GM19397 (cell line): ENCODE data around the gene TIMM44.

Experiments
- ATAC-seq: cut with Tn5 transposase; IDR thresholded peaks from one replicate; pipeline ENCODE4 v1.9.1; 2021; ENCODE audit warnings: mild to moderate bottlenecking, moderate library complexity; ENCODE audit not compliant: unreplicated experiment

Gene TIMM44

DNA sequence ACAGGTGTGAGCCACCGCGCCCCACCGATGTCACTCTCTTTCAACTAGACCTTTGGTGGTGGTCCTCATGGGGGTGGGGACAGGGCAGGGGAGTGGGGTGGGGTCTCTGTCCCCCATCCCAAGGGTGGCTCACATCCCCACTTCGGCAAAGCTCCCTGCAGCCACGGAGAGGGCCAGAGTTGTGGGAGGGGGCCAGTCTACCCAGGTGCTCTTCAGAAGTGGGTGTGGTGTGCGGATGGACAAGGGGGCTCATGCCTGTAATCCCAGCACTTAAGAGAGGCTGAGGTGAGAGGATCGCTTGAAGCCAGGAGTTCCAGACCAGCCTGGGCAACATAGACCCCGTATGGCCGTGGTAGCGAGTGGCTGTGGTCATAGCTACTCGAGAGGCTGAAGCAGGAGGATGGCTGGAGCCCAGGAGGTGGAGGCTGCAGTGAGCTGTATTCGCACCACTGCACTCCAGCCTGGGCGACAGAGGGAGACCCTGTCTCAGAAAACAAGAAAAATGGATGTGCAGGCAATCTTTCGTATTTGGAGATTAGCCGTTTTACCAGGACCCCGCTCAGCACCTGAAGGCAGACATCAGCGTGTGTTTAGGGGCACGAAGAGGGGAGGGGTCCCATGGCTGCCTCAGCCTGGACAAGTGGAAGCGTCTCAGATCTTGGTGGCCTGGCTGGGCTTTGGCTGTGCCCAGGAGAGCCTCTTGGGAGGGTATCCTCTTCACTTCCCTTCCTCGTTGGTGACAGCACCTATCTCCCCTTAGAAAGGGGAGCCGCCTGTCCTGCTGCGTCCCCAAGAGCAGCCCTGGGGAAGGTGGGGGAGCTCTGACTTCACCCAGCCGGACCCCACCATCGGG lies 28.0 kb downstream of the TIMM44 start:
- no peak for ATAC-seq

DNA sequence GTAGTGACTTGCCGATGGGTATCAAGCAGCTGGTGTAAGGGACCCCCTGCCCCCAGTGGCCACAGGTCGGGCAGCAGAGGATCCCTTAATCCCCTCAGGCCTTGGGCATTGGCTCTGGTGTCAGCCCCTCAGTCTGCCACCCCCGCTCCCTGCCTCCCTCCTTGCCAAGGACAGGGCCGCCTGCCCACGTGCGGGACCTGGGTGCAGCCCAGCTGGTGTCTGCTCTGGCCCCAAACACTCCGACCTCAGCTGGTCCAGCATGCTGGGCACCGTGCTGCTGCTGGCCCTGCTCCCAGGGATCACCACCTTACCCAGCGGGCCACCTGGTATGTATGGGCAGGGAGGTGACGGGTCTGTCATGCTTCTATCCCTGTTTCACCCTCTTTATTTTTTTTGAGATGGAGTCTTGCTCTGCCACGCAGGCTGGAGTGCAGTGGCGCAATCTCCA lies 28.8 kb downstream of the TIMM44 start, which contains the start of gene TGFBR3L:
Gene TGFBR3L (plus strand): TSS at position 233 of the 448 bp plus-strand sequence.
- ATAC-seq = no peak

DNA sequence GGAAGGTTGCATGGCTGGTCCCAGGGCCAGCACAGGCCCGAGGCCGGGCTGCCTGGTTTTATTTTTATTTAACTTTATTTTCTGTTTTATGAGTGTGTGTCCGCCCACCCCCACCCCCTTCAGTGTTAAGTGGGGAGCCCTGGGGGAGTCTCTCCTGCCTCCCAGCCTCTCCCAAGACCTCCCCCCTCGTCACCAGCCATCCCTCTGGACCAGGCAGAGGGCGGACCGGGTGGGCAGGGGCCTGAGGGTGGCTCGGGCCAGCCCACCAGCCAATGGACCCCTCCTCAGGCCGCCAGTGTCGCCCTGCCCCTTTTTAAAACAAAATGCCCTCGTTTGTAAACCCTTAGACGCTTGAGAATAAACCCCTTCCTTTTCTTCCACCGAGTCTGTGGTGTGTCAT lies 29.4 kb downstream of the TIMM44 start:
- no peak for ATAC-seq

DNA sequence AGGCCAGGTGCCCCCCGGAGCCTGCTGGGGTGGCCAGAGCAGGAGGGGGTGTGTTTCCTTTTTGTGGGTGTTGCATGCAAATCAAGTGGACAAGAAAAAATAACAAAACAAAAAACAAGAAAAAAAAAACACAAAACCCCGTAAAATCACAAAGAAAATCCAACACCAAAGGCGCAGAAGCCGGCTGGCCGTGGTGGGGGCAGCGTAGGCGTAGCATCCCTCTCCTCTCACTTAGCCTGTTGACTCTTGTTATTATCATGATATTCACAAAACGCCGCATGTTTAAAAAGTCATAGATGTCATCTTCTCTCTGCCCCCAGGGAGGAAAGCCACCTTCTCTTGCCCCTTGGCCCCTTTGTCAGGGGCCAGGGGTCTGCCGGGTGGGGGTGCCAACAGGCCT lies 29.8 kb downstream of the TIMM44 start:
- ATAC-seq = no peak

DNA sequence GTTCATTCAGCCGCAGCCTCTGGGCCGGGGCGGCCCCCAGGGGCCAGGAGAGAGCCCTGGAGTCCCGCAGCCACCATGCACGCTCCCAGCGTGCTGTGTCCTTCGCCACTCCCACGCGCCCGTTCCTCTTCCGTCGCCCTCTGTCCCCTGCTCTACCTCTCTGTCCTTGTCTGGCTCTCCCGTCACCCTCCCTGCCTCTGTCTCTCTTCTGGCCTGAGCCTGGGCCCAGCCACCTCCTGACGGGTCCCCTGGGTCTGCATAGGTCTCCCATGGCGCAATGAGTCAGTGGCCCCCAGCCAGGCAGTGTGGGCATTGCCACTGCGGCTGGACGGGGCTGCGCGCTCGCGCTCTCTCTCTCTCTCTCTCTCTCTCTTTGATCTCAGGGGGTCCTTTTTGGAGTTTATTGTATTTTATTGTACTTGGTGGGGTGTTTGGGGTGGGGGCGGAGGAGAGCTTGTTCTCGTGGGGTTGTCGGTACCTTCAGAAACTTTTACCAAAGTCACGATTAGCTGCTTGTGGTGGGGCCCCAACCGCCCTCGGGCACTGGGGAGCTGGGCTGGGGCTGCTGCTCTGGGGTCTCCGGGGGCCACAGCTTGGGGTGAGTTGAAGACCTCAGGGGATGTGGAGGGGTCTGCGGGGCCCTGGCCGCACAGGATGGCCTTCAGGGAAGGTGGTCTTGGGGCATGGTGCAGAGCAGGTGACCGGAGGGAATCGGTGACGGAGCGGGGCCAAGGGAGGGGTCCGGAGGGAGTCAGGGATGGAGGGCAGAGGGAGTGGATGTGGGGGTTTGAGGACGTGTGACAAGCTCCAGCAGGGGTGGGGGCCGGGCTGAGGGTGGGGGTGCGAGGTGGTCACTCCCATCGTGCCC lies 30.5 kb downstream of the TIMM44 start:
- ATAC-seq = no peak

DNA sequence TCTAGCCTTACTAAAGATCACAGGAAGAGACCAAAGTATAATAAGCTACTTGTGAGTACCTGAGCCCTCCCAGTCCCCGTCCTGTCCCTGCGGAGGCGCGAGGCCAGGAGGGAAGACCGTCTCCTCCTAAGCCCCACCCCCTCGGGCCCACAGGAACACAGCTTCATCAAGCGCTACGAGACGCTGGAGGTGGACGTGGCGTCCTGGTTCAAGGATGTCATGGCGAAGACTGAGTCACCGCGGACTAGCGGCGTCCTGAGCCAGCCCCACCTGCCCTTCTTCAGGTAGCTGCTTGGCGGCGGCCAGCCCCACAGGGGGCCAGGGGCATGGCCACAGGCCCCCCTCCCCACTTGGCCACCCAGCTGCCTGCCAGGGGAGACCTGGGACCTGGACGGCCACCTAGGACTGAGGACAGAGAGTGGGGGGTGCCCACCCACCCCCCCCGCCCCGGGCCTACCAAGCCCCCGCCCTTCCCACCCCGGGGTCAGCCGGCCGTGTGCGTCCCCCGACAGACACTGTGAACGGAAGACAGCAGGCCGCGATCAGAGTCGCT lies 31.2 kb downstream of the TIMM44 start:
- ATAC-seq = no peak

DNA sequence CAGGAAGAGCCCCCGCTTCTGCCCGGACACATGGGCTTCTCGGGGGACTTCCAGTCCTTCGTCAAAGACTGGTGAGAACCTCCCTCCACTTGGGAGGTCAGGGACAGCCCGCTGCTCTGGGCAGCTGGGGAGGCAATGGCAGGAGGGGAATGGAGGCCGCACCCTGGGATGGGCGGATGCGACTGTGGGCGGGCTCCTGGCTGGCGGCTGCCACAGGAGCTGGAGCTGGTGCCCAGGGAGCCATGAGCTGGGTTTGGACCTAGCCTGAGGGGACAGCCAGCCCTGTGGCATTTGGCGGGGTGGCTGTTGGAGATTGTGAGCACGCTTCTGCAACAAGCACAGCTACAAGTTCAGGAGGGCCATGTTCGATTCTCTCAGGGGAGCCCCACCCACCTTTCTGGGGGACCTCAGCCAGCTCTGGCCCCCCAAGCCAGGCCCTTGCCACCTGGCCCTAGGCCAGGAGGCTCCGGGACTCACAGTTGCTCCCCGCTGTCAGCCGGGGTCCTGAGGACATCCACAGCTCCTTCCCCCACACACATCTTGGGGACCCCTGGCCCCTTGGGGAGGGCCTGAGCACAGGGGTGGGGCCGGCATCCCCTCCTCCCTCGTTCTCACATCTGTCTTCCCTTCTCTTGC lies 31.8 kb downstream of the TIMM44 start:
- ATAC-seq = no peak

DNA sequence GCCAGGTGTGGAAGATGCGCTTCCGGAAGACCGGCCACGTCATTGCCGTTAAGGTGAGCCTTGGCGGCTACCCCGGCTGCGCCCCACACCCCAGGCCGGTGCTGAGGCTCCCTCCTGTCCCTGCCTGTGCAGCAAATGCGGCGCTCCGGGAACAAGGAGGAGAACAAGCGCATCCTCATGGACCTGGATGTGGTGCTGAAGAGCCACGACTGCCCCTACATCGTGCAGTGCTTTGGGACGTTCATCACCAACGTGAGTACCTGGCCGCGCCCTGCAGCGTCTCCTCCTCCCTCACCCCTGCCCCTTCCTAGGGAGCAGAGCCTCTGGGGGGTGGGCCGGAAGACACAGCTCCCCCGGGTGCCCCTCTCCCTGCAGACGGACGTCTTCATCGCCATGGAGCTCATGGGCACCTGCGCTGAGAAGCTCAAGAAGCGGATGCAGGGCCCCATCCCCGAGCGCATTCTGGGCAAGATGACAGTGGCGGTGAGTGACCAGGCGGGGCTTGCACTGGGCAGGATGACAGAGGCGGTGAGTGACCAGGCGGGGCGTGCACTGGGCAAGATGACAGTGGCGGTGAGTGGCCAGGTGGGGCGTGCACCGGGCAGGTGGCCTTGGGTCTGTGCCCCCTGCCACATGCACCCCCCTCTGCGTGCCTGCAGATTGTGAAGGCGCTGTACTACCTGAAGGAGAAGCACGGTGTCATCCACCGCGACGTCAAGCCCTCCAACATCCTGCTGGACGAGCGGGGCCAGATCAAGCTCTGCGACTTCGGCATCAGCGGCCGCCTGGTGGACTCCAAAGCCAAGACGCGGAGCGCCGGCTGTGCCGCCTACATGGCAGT lies 32.9 kb downstream of the TIMM44 start:
- ATAC-seq = no peak

DNA sequence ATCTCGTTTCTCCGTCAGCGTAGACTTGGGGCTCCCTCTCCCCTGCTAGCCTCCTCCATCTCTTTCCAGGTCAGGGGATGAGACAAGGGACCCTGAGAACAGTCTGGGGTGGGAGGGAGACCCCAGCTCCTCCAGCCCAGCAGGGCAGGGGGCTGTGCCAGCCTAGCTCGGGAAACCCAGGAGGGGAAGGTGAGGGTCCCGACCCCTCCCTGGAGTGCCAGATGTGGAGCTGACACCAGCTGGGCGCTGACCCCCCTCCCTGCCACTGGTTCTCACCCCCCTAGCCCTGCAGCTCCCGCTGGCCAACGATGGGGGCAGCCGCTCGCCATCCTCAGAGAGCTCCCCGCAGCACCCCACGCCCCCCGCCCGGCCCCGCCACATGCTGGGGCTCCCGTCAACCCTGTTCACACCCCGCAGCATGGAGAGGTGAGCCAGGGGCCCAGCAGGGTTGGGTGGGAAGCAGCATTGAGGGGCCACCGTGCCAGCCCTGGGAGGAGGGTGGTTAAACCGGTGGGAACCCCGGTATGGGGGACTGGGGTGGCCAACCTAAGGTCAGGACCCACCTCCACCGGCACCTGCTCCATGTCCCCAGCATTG lies 33.9 kb downstream of the TIMM44 start:
- no peak for ATAC-seq

DNA sequence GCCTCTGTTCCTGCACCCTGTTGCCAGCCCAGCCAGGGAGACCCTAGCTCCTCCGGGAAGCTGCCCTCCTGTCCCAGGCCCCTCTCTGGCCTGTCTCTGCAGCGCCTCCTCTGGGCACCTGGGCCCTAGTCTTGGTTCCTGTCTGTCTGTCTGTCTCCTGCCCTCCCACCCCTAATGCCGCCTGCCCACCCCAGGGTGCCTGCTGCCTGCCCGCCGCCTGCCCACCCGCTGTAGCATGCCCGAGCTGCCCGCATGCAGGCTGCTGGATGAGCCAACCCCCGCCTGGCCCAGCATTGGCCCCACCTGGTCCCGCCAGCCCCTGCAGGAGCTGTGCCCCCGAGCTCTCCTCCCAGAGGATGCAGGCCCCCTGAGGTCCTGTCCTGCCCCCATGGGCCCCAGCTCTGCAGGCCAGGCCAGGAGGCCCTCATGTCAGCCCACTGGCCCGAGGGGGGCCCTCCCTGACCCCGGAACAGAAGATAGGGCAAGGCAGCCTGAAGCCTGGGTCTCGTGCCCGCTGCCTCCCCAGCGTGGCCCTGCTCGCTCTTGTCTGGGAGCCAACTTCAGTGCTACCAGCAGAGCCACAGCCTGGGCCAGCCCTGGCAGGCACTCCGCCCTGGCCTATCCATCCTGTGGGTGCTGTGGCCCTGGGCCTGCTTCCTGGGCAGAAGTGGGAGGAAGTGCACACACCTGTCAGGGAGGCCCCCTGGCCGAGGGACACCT lies 34.6 kb downstream of the TIMM44 start:
- ATAC-seq = no peak

DNA sequence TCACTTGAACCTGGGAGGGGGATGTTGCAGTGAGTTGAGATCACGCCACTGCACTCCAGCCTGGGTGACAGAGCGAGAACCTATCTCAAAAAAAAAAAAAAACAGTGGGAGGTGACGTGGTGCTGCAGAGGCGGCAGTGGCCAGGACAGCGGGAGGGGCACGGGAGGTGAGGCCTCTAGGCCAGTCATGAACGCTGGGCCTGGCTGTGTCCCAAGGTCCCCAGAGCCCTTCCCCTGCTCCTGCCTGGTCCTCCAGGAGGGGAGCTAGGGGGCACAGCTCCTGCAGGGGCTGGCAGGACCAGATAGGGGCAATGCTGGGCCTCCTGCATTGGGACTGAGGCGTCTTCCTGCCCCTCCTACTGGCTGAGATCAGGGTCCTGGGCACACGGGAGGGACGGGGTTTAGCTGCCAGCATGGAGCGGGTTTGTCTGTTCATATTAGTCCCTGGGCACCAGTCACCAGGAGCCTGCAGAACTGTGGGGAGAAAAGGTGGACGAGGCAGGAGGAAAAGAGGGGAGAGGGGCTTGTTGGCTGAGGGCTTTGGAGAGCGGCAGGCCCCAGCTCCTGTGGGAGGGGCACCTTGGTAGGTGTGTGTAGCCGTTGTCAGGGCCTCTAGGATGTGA lies 35.3 kb downstream of the TIMM44 start:
- ATAC-seq = no peak

DNA sequence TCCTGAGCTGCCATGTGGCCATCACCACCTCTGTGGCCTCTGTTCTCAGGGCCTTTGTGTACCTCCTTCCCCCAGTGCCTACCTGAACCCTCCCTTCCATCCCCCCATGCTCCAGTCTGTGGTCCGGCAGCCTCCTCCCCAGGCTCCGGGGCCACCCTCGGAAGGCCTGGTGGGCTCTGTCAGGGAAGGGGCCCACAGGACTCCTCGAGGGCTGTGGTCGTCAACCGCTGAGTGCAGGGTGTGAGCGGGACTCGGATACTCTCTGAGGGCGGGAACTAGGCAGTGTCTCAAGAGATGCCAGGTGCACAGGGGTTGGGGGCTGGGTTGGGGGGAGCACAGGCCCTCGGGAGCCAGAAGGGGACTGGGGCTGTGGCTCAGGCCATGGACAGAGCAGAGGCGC lies 35.9 kb downstream of the TIMM44 start:
- no peak for ATAC-seq

DNA sequence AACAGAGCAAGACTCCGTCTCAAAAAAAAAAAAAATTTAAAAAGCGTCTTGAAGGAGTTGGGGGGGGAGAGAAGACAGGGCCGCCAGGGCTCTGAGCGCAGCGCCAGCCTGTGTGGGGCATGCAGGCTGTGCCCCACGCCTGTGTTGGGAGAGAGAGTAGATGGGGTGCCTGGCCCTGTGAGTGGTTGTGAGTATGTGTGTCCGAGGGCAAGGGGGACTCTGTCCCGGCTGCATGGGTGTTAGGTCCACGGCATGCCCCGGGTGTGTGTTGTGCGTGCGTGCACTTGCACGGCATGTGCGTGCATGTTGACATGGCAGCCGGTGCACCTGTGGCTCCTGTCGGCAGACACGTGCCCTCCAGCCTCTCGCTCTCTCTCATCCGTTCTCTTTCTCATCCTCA lies 36.3 kb downstream of the TIMM44 start:
- ATAC-seq = no peak

DNA sequence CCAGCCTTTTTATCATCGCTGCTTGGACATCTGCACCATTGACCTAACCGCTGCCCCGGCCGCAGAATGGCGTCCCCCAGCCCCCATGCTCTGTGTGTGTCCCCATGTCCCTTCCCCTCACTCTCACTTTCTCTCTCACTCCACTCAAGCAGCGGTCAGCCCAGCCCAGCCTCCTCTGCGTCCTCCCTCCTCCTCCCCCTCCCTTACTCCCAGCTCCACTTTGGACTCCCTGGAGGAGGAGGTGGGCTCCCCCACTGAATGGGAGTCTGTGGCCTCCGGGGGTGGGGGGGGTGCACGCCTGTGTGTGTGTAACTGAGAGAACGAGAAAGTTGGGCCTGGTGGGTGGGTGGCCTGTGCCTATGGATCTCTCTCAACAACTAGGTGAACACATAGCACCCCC lies 37.6 kb downstream of the TIMM44 start:
- no peak for ATAC-seq

DNA sequence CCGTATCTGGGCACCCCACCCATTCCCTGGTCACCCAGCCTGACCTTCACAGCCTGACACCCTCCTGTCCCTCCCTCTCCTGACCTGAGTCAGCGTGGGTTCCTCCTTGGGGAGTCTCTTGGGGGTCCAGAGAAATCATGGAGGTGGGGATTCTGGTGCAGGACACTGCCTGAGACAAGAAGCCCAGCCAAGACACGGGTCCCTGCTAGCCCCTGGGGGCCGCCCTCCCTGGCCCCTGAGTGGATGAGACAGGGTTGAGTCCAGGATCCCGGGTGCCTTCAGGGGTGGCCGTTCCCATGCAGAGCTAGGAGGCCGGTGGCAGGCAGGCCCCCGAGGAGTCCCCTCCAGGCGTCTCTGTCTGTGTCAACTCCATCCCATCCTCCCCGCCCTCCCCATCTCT lies 38.2 kb downstream of the TIMM44 start:
- no peak for ATAC-seq

DNA sequence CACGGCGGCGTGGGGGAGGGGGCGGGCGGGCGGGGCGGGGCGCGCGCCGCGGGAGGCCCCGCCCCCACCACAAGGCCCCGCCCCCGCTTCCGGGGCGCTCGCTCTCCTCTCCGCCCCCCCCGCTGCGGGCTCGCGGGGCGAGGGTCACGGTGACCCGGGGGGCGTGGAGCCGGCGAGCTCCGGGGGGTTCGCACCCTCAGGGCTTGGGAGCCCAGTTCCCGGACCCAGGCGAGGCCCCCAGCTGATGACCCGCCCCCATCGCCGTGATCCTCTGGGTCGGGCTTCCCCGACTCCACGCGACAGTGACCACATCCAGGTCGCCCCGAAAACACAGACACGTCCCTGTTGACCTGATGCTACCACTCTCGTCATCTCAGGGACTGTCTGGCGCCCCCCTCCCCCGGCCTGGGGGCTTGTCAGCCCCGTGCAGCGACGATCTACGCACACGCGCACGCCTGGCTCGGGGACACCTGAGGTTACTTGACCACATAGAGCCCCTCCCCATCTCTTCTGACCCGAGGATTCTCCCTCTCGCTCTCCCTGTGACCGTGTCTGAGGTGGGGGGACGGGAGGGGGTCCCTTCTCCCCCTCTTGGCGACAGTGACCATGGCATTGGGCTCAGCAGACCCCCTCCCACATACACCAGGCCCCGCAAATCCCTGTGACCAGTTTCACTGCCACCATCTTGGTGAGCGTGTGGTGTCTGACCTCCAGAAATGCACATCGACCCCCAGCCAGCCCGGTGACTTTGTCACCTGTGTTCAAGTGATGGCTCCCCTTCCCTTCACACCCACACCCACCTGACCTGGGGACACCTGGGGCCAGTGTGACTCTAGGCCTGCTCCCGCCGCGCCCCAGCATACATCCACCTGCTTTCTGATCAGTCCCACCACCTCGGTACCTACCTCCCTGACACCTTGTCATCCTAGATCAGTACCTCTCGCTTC lies 39.1 kb downstream of the TIMM44 start:
- ATAC-seq = peak; percentile 30

DNA sequence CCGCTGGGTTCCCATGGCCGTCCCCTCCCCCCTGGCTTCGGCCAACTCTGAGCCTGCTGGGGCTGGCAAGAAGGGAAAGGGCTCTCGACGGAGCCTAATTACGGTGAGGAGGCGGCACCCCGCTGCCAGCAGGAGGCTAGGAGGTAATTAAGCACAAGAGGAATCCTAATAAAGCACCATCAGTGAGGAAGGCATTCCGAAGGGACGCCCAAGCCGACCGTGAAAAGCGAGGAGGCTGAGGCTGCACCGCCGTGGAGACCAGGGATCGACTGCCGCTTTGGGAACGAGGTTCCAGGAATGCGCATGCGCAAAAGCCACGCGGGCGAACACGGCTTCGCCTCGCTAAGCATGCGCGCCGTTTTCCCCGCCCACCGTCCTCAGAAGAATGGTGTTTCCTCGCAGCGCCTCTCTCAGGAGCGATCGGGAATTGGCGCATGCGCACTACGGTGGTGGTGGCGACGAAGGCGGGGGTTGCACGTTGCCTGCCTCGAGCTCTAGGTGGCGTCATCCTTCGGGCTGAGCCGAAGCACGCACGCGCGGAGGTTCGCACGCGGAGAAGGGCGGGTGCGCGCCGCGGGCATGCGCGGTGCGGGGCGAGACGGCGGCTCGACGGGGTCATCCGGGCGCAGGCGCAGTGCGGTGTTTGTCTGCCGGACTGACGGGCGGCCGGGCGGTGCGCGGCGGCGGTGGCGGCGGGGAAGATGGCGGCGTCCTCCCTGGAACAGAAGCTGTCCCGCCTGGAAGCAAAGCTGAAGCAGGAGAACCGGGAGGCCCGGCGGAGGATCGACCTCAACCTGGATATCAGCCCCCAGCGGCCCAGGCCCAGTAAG lies 40.0 kb downstream of the TIMM44 start, which contains the start of gene MAP2K7:
Gene MAP2K7 (plus strand): TSS at position 634 of the 830 bp plus-strand sequence. CDS start 68 bp downstream, at position 702.
- peak; percentile 80 for ATAC-seq
